Neural crest cell (in vitro differentiated cells): Measurements from ENCODE around the gene MEAK7. TPM values are rescaled to one million over a fixed set of nuclear protein-coding genes. Genes with fewer than 3 reads are reported as not detected.

ENCODE experiments used
- DNase-seq: peaks from one replicate; pipeline ENCODE4 v3.0.0; 2021; ENCODE audit warnings: low read depth, mixed read lengths, low spot score
- H3K27ac Mint-ChIP-seq: one replicate; pipeline ENCODE4 v1.8.0; 2021; ENCODE audit warnings: mild to moderate bottlenecking, mixed read lengths; ENCODE audit not compliant: unreplicated experiment
- H3K27me3 Mint-ChIP-seq: 2 replicates; pipeline ENCODE4 v1.8.0; 2021; ENCODE audit warnings: low read depth, mild to moderate bottlenecking, mixed read lengths
- H3K36me3 Mint-ChIP-seq: 2 replicates; pipeline ENCODE4 v1.8.0; 2021; ENCODE audit warnings: low read depth, mild to moderate bottlenecking, mixed read lengths
- H3K4me1 Mint-ChIP-seq: 2 replicates; pipeline ENCODE4 v1.8.0; 2021; ENCODE audit warnings: mixed read lengths
- H3K4me3 Mint-ChIP-seq: one replicate; pipeline ENCODE4 v1.8.0; 2021; ENCODE audit warnings: mild to moderate bottlenecking, mixed read lengths
- H3K9me3 Mint-ChIP-seq: 2 replicates; pipeline ENCODE4 v1.8.0; 2021; ENCODE audit warnings: mixed read lengths
- total RNA-seq: library from RNA; stranded (reverse); gene quantifications from 2 replicates; pipeline ENCODE4 v1.2.1, GENCODE V29; 2021
- TF ChIP-seq, protein P1 (sequence below): fragments of 200-600 bp; sonication (generic); conservative IDR thresholded peaks from 2 replicates; pipeline ENCODE4 v1.5.0; 2021; ENCODE audit warnings: antibody characterized with exemption, mild to moderate bottlenecking

MEAK7 gene
- total RNA-seq, 1 donor from 2014 or later, result 29.5 TPM

DNA sequence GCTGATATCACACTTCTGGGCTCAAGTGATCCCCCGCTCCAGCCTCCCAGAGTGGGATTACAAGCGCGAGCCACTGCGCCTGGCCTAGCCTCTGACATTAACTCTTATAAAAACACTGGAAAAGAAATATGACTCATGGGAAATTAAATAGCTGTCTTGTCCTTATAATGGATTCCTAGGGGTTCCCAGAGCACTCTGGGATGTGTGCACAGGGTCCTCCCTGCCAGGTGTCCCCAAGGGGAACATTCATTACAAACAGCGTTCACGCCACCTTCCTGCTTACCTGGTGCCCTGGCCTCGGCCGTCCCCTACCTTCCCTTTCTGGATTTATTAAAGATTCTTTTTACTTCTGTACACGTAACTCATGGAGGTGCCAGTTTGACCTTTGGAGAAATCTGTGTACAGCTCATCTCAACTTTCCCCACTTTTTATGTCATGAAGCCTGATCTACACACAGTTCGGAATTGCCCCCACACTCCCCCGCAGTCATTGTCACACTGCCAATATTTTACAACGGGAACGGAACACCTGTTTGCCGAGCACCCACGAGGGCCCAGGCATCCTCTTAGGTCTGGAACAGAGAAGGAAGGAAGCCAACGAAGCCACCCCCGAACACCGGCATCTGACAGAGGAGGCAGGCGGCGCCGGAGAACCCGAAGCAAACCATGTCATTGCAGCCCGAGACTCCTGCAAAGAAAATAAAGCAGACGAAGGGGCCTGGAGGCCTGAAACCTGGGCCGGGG, 39.7 kb upstream of the MEAK7 start:
- TF ChIP-seq, protein P1, sequence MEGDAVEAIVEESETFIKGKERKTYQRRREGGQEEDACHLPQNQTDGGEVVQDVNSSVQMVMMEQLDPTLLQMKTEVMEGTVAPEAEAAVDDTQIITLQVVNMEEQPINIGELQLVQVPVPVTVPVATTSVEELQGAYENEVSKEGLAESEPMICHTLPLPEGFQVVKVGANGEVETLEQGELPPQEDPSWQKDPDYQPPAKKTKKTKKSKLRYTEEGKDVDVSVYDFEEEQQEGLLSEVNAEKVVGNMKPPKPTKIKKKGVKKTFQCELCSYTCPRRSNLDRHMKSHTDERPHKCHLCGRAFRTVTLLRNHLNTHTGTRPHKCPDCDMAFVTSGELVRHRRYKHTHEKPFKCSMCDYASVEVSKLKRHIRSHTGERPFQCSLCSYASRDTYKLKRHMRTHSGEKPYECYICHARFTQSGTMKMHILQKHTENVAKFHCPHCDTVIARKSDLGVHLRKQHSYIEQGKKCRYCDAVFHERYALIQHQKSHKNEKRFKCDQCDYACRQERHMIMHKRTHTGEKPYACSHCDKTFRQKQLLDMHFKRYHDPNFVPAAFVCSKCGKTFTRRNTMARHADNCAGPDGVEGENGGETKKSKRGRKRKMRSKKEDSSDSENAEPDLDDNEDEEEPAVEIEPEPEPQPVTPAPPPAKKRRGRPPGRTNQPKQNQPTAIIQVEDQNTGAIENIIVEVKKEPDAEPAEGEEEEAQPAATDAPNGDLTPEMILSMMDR, result no peak
- Mint-ChIP-seq H3K27me3 (no peaks in the 10 kb centered on the region), H3K27ac (peak overlapping the region; percentile 69), H3K9me3 (no peaks in the 10 kb centered on the region), H3K4me3 (peak overlapping the region; percentile 0), H3K36me3 (no peaks in the 10 kb centered on the region), H3K4me1 (peaks cover 61% of the 10 kb centered on the region)
- DNase-seq, result no peak

DNA sequence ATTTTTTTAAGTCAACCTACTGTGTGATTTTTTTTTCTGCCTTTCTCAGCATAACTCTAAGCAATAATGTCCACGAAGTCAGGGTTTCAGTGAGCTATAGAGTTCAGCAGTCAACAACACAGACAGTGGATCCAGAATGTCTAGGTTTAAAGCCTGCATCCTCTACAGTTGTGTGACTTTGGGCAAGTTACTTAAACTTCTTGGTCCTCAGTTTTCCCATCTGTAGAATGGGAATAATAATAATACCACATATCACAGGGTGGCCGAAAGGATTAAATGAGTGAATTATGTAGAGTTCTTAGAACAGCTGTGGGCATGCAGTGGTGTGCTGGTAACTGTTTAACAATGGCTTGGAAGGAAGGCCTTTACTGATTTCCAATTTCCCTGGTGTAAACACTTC, 38.8 kb upstream of the MEAK7 start:
- no peaks in the 10 kb centered on the region for H3K27me3 Mint-ChIP-seq
- no peaks in the 10 kb centered on the region for H3K36me3 Mint-ChIP-seq
- peaks cover 63% of the 10 kb centered on the region for H3K4me1 Mint-ChIP-seq
- TF ChIP-seq, protein P1, result no peak
- H3K27ac Mint-ChIP-seq, result no peak overlapping the region
- no peak overlapping the region for H3K4me3 Mint-ChIP-seq
- DNase-seq, result no peak
- H3K9me3 Mint-ChIP-seq, result no peaks in the 10 kb centered on the region

DNA sequence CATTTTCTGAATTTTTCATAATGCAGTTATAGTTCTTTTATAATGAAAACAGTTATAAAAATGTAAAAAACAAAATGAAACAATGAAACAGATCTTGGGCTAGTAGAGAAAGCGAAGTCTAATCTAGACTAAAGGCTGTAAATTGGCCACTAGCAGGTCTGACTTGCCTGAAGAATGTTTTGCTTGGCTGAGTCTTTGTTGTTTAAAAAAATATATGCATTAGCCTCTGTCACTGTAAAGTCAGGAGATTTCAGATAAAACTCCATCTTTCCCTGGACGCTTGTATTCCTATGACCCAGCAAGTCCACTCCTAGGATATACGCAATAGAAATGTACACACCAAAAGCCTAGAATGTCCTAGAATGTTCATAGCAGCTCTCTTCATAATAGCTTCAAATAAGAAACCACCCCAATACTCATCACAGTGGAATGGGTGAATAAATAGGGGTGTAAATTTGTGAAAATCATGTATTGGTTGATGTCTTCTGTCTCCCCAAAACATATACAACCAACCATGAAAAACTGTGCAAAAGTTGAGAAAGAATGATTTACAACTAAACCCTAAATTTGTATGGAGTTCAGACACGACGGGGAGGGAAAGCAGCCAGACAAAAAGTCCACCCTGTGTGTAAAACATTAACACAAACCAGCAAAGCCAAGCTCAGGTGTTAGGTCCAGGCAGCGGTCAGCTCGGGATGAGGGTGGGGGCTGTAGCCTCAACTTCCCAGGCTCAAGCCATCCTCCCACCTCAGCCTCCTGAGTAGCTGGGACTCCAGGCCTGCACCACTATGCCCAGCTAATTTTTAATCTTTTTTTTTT, 37.7 kb upstream of the MEAK7 start:
- Mint-ChIP-seq H3K9me3 (no peaks in the 10 kb centered on the region), H3K27me3 (no peaks in the 10 kb centered on the region), H3K27ac (no peak overlapping the region), H3K4me3 (no peak overlapping the region), H3K4me1 (peaks cover 65% of the 10 kb centered on the region), H3K36me3 (no peaks in the 10 kb centered on the region)
- DNase-seq, result no peak
- TF ChIP-seq, protein P1, result no peak

DNA sequence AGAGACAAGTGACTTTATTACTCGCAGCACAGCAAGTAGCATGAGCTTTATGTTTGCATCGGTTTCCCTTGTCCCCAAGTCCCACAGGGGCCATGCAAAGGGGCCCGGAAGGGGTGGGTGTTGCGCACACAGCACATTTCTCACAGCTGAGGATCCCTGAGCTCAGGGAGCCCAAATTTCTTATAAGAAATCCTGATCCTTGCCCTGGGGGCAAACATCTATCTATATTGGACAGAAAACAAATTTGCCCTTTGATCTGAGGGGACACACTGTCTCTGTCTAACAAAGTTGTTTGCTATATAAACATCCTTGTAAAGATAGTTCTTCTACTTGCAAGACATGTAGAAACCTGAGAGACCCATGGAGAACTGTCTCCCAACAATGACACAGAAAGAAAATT, 35.7 kb upstream of the MEAK7 start:
- H3K27me3 Mint-ChIP-seq, result no peaks in the 10 kb centered on the region

DNA sequence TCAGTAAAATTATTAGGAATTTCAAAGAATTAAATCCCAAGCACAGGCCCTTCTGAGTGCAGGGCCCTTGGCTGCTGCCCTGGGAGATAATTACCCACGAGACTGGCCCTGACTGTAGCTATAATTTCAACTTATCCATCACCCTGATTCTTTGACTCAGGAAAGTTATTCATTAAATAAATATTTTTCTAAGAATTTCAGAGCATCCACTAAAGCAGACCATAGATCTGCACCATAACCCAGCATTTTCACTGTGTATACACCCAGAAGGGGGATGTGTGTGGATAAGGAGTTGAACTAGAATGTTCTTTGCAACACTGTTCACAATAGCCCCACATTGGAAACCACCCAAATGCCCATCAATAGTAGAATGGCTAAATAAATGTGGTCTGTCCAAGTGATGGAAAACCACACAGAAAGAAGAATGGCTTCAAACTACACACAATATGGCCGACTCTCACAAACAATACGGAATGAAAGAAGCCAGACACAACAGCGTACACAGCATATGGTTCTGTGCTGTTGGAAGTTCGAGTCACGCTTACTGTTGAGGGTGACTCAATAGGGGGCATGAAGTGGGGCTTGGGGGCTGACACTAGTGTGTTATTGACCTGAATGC, 33.9 kb upstream of the MEAK7 start:
- Mint-ChIP-seq H3K9me3 (no peaks in the 10 kb centered on the region), H3K36me3 (no peaks in the 10 kb centered on the region), H3K4me1 (peaks cover 64% of the 10 kb centered on the region), H3K27ac (peak overlapping the region; percentile 98), H3K27me3 (no peaks in the 10 kb centered on the region), H3K4me3 (peak overlapping the region; percentile 86)
- no peak for DNase-seq
- TF ChIP-seq, protein P1, result no peak

More for the DNA sequence above, 35.7 kb upstream of the MEAK7 start:
- Mint-ChIP-seq H3K27ac (no peak overlapping the region), H3K4me3 (no peak overlapping the region), H3K4me1 (peaks cover 71% of the 10 kb centered on the region), H3K36me3 (no peaks in the 10 kb centered on the region), H3K9me3 (no peaks in the 10 kb centered on the region)
- DNase-seq, result no peak
- TF ChIP-seq, protein P1, result no peak
